SK-N-SH (cell line): Measurements from ENCODE around the gene CARD19.

Experiments
- EP300 ChIP-seq, 2 experiments: IDR thresholded peaks; 2 replicates each; pipeline versions ENCODE4 v1.4.0 to v1.6.1; 2012; ENCODE audit warnings: borderline replicate concordance in 1 of 2, low read depth in 1 of 2, low read length in 1 of 2
- EZH2phosphoT487 ChIP-seq: fragments of 200-600 bp; sonication (generic); IDR thresholded peaks from 2 replicates; pipeline ENCODE4 v1.6.1; 2017; ENCODE audit warnings: low read depth, mixed run types, mild to moderate bottlenecking, antibody characterized with exemption, moderate library complexity, borderline replicate concordance
- TAF1 ChIP-seq: IDR thresholded peaks from 2 replicates; pipeline ENCODE4 v1.6.1; 2012; ENCODE audit warnings: low read depth, mild to moderate bottlenecking, low read length, moderate library complexity, borderline replicate concordance
- TCF12 ChIP-seq: IDR thresholded peaks from 2 replicates; pipeline ENCODE4 v1.4.0; 2012
- TF ChIP-seq, protein P1 (sequence below): fragments of 200-600 bp; sonication (generic); IDR thresholded peaks from 2 replicates; pipeline ENCODE4 v1.6.1; 2017; ENCODE audit warnings: antibody characterized with exemption, mild to moderate bottlenecking, moderate library complexity
- TF ChIP-seq, protein P2 (sequence below): fragments of 150-350 bp; IDR thresholded peaks from 2 replicates; pipeline ENCODE4 v1.6.1; 2017; ENCODE audit warnings: antibody characterized with exemption, low read length, low read depth, borderline replicate concordance

- TF ChIP-seq, protein P1, sequence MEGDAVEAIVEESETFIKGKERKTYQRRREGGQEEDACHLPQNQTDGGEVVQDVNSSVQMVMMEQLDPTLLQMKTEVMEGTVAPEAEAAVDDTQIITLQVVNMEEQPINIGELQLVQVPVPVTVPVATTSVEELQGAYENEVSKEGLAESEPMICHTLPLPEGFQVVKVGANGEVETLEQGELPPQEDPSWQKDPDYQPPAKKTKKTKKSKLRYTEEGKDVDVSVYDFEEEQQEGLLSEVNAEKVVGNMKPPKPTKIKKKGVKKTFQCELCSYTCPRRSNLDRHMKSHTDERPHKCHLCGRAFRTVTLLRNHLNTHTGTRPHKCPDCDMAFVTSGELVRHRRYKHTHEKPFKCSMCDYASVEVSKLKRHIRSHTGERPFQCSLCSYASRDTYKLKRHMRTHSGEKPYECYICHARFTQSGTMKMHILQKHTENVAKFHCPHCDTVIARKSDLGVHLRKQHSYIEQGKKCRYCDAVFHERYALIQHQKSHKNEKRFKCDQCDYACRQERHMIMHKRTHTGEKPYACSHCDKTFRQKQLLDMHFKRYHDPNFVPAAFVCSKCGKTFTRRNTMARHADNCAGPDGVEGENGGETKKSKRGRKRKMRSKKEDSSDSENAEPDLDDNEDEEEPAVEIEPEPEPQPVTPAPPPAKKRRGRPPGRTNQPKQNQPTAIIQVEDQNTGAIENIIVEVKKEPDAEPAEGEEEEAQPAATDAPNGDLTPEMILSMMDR = no peak
- no peak for TF ChIP-seq EZH2phosphoT487
- TF ChIP-seq, protein P2, sequence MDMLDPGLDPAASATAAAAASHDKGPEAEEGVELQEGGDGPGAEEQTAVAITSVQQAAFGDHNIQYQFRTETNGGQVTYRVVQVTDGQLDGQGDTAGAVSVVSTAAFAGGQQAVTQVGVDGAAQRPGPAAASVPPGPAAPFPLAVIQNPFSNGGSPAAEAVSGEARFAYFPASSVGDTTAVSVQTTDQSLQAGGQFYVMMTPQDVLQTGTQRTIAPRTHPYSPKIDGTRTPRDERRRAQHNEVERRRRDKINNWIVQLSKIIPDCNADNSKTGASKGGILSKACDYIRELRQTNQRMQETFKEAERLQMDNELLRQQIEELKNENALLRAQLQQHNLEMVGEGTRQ = no peak
- TF ChIP-seq EP300 (IDR thresholded peaks at IDR 0.05; ENCODE audit: borderline replicate concordance in 1 of 2, low read depth in 1 of 2, low read length in 1 of 2) = no peak
- TF ChIP-seq TCF12 = no peak
- TF ChIP-seq TAF1 = no peak
Measured at GRCh38 chr9:93086447-93087224, 9.4 kb upstream of the CARD19 start.
